ENCODE results near the gene ADARB2.

Gene ADARB2

DNA sequence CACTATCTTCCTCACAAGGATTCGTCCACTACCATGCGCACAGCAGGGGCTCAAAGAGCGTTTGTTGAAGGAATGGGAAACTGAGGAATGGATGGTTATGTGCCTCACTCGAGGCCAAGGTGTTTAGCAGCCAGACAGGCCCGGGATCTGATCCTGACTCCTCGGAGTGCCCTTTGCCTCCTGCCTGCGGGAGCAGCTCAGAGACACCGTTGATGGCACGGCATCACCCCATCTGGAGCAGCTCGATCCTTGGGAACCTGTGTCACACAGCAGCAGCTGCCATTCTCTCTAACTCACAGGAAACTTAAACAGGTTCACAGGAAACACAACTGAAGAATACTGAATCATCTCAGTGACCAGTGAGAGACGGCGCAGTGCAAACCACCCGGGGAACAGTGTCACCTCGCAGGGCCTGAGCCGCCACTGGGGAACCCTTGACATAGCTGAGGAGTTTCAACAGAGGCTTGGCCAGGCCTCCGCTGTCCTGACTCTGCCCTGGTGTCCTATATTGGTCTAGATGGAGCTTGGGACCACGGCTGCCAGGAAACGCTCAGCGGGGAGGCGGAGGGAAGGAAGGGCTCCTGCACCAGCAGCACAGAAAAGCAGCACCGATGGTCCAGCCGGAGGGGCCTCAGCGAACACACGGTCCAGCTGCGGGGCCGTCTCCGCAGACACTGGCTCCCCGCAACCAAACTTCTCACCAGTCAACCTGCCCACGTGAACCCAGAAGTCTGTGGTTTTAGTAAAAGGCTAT, 169.4 kb downstream of the ADARB2 start:
- Histone ChIP-seq H3K27me3 (ENCODE audit: insufficient read depth, low read length) (no peaks in the 10 kb centered on the region), H3K4me1 (ENCODE audit: control insufficient read depth, insufficient read depth, low read length, unreplicated experiment) (no peaks in the 10 kb centered on the region), H3K79me2 (ENCODE audit: control insufficient read depth, insufficient read depth, low read length, unreplicated experiment) (no peaks in the 10 kb centered on the region), H2AFZ (ENCODE audit: low read length, unreplicated experiment) (no peak overlapping the region), H3K4me3 (ENCODE audit: low read depth, low read length) (no peak overlapping the region), H3K27ac (ENCODE audit: low read depth, low read length) (no peak overlapping the region), H3K36me3 (ENCODE audit: insufficient read depth, low read length) (no peaks in the 10 kb centered on the region)

DNA sequence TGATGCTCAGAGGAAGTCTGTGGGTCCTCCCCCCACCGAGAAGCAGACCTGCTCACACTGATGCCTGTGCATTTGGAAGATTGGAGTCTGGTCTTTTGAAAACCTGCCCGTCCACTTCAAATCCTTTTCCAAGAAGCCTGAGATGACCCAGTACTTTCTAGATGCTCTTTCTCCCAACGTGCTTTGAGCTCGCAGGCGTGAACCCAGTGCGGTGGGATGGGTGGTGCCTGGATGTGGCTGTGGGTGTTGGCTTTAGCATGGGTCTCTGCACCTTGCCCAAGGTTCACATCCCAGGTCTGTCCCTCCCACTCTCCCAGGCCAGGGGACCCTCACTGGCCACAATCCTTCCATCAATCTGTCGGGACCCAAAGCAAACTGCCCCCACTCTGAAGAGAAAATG, 170.2 kb downstream of the ADARB2 start:
- no peaks in the 10 kb centered on the region for H3K27me3 ChIP-seq (ENCODE audit: insufficient read depth, low read length)
- no peaks in the 10 kb centered on the region for H3K36me3 ChIP-seq (ENCODE audit: insufficient read depth, low read length)
- no peak overlapping the region for H3K27ac ChIP-seq (ENCODE audit: low read depth, low read length)
- H3K79me2 ChIP-seq (ENCODE audit: control insufficient read depth, insufficient read depth, low read length, unreplicated experiment) = no peaks in the 10 kb centered on the region
- H2AFZ ChIP-seq (ENCODE audit: low read length, unreplicated experiment) = no peak overlapping the region
- no peaks in the 10 kb centered on the region for H3K4me1 ChIP-seq (ENCODE audit: control insufficient read depth, insufficient read depth, low read length, unreplicated experiment)
- H3K4me3 ChIP-seq (ENCODE audit: low read depth, low read length) = no peak overlapping the region

GRCh38 chr10:1564791-1565190, 172.5 kb downstream of the ADARB2 start:
- no peaks in the 10 kb centered on the region for H3K79me2 ChIP-seq (ENCODE audit: control insufficient read depth, insufficient read depth, low read length, unreplicated experiment)
- H3K36me3 ChIP-seq (ENCODE audit: insufficient read depth, low read length) = no peaks in the 10 kb centered on the region
- no peaks in the 10 kb centered on the region for H3K4me1 ChIP-seq (ENCODE audit: control insufficient read depth, insufficient read depth, low read length, unreplicated experiment)
- no peak overlapping the region for H2AFZ ChIP-seq (ENCODE audit: low read length, unreplicated experiment)
- no peaks in the 10 kb centered on the region for H3K27me3 ChIP-seq (ENCODE audit: insufficient read depth, low read length)
- H3K4me3 ChIP-seq (ENCODE audit: low read depth, low read length) = no peak overlapping the region
- no peak overlapping the region for H3K27ac ChIP-seq (ENCODE audit: low read depth, low read length)

GRCh38 chr10:1563028-1563427, 174.3 kb downstream of the ADARB2 start:
- no peaks in the 10 kb centered on the region for H3K27me3 ChIP-seq (ENCODE audit: insufficient read depth, low read length)
- no peak overlapping the region for H2AFZ ChIP-seq (ENCODE audit: low read length, unreplicated experiment)
- H3K36me3 ChIP-seq (ENCODE audit: insufficient read depth, low read length) = no peaks in the 10 kb centered on the region
- no peaks in the 10 kb centered on the region for H3K79me2 ChIP-seq (ENCODE audit: control insufficient read depth, insufficient read depth, low read length, unreplicated experiment)
- no peak overlapping the region for H3K4me3 ChIP-seq (ENCODE audit: low read depth, low read length)
- H3K27ac ChIP-seq (ENCODE audit: low read depth, low read length) = no peak overlapping the region
- no peaks in the 10 kb centered on the region for H3K4me1 ChIP-seq (ENCODE audit: control insufficient read depth, insufficient read depth, low read length, unreplicated experiment)

DNA sequence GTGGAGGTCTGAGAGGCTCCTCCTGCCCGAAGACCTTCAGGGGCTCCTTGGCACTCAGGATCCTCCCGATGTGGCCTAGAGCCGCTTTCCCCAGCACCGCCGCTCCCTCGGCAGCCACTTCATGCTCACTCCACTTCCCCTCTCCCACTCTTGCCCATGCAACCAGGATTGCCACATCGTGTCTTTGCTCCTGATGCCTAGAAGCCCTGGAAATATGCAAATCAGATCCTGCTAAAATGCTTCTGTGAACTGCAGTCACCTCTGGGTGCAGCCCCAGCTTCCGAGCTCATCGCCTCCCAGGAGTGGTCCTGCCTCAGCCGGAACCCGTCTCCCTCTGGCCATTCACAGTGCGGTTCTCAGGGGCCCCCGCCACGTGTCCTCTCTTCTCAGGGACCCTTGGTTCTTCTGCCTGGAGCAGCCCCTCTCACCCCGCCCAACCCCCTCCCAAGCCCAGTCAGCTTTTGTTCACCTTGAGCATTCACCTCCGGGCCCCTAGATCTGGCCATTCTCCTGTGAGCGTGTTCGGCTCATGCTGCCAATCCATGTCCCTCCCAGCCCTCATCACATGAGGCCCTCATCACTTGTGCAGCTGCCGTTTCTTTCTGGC, 175.5 kb downstream of the ADARB2 start:
- no peak overlapping the region for H3K4me3 ChIP-seq (ENCODE audit: low read depth, low read length)
- no peak overlapping the region for H3K27ac ChIP-seq (ENCODE audit: low read depth, low read length)
- no peaks in the 10 kb centered on the region for H3K27me3 ChIP-seq (ENCODE audit: insufficient read depth, low read length)
- H3K4me1 ChIP-seq (ENCODE audit: control insufficient read depth, insufficient read depth, low read length, unreplicated experiment) = no peaks in the 10 kb centered on the region
- no peak overlapping the region for H2AFZ ChIP-seq (ENCODE audit: low read length, unreplicated experiment)
- no peaks in the 10 kb centered on the region for H3K36me3 ChIP-seq (ENCODE audit: insufficient read depth, low read length)
- no peaks in the 10 kb centered on the region for H3K79me2 ChIP-seq (ENCODE audit: control insufficient read depth, insufficient read depth, low read length, unreplicated experiment)

DNA sequence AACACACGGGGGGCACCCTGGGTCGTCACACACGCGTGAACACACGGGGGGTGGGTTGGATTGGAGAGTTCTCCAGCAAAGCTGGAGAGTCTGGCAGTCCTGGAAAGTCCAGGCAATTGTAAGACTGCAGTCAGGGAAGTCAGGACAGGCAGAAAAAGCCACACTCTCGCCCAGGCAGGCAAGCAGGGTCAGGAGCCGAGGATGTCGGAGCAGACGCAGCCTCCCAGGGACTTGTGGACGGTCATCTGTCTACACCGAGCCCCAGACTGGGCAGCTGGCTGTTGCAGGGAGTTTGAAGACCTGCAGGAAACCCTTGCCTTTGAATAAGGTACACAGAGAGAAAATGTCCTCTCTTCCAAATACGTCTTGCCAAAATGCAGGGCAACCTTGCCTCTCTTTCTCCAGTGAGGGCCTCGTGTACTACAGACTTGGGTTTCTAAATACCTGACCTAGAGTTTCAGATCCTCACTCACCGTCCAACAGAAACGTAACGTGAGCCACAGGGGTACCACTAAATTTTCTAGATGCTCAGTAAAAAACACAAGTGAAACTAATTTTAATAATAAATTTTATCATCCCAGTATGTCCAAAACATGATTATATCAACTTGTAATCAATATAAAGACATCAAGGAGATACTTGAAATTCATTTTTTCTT, 176.7 kb downstream of the ADARB2 start:
- Histone ChIP-seq H3K36me3 (ENCODE audit: insufficient read depth, low read length) (no peaks in the 10 kb centered on the region), H3K4me1 (ENCODE audit: control insufficient read depth, insufficient read depth, low read length, unreplicated experiment) (no peaks in the 10 kb centered on the region), H2AFZ (ENCODE audit: low read length, unreplicated experiment) (no peak overlapping the region), H3K27me3 (ENCODE audit: insufficient read depth, low read length) (no peaks in the 10 kb centered on the region), H3K4me3 (ENCODE audit: low read depth, low read length) (no peak overlapping the region), H3K79me2 (ENCODE audit: control insufficient read depth, insufficient read depth, low read length, unreplicated experiment) (no peaks in the 10 kb centered on the region), H3K27ac (ENCODE audit: low read depth, low read length) (no peak overlapping the region)

DNA sequence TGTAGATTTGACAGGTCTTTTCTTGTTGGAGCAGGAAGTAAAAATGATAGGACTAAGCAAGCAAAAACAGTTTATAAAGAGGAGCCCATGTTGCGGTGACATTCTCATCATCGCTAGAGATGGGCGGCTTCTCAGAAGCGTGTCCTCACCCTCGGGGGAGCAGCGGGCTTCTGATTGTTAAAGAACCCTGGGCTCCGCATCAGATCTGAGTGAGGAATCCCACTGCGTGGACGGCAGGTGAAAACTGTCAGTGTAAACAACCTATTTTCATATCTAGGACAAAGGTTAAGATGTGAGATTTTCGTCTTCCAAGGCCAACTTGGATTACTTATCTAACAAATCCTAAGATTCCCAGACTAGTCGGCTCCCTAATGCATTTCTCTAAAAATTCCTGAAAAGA, 177.6 kb downstream of the ADARB2 start:
- Histone ChIP-seq H2AFZ (ENCODE audit: low read length, unreplicated experiment) (no peak overlapping the region), H3K79me2 (ENCODE audit: control insufficient read depth, insufficient read depth, low read length, unreplicated experiment) (no peaks in the 10 kb centered on the region)

GRCh38 chr10:1559311-1559710, 178.0 kb downstream of the ADARB2 start:
- Histone ChIP-seq H3K4me1 (ENCODE audit: control insufficient read depth, insufficient read depth, low read length, unreplicated experiment) (no peaks in the 10 kb centered on the region), H3K27me3 (ENCODE audit: insufficient read depth, low read length) (no peaks in the 10 kb centered on the region), H3K27ac (ENCODE audit: low read depth, low read length) (no peak overlapping the region), H2AFZ (ENCODE audit: low read length, unreplicated experiment) (no peak overlapping the region), H3K4me3 (ENCODE audit: low read depth, low read length) (no peak overlapping the region), H3K79me2 (ENCODE audit: control insufficient read depth, insufficient read depth, low read length, unreplicated experiment) (no peaks in the 10 kb centered on the region), H3K36me3 (ENCODE audit: insufficient read depth, low read length) (no peaks in the 10 kb centered on the region)

More for the DNA sequence above, 177.6 kb downstream of the ADARB2 start:
- no peaks in the 10 kb centered on the region for H3K4me1 ChIP-seq (ENCODE audit: control insufficient read depth, insufficient read depth, low read length, unreplicated experiment)
- H3K4me3 ChIP-seq (ENCODE audit: low read depth, low read length) = no peak overlapping the region
- no peaks in the 10 kb centered on the region for H3K36me3 ChIP-seq (ENCODE audit: insufficient read depth, low read length)
- no peaks in the 10 kb centered on the region for H3K27me3 ChIP-seq (ENCODE audit: insufficient read depth, low read length)
- H3K27ac ChIP-seq (ENCODE audit: low read depth, low read length) = no peak overlapping the region

DNA sequence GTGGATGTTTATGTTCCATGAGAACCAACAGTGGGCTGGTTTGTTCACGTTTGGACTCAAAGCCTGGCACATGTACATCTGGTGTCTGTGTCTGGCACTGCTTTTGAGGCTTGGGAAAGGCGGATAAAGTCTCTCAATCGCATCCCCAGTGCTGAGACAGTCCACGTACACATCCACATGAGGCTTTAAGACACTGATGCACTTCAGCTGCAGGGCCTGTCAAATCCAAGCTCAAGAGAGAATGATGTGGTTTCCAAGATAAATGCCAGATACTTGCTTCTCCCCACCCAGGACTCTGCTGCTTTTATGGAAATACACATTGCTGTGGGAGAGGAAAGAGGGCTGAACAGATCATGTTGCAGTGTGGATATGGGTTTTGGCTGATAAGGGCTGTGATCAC, 178.4 kb downstream of the ADARB2 start:
- no peak overlapping the region for H3K4me3 ChIP-seq (ENCODE audit: low read depth, low read length)
- no peaks in the 10 kb centered on the region for H3K36me3 ChIP-seq (ENCODE audit: insufficient read depth, low read length)
- no peak overlapping the region for H3K27ac ChIP-seq (ENCODE audit: low read depth, low read length)
- no peaks in the 10 kb centered on the region for H3K27me3 ChIP-seq (ENCODE audit: insufficient read depth, low read length)
- H3K4me1 ChIP-seq (ENCODE audit: control insufficient read depth, insufficient read depth, low read length, unreplicated experiment) = no peaks in the 10 kb centered on the region
- H3K79me2 ChIP-seq (ENCODE audit: control insufficient read depth, insufficient read depth, low read length, unreplicated experiment) = no peaks in the 10 kb centered on the region
- no peak overlapping the region for H2AFZ ChIP-seq (ENCODE audit: low read length, unreplicated experiment)

- no peaks in the 10 kb centered on the region for H3K27me3 ChIP-seq (ENCODE audit: insufficient read depth, low read length)
- H3K4me1 ChIP-seq (ENCODE audit: control insufficient read depth, insufficient read depth, low read length, unreplicated experiment) = no peaks in the 10 kb centered on the region
- no peaks in the 10 kb centered on the region for H3K36me3 ChIP-seq (ENCODE audit: insufficient read depth, low read length)
- no peak overlapping the region for H3K4me3 ChIP-seq (ENCODE audit: low read depth, low read length)
- H3K79me2 ChIP-seq (ENCODE audit: control insufficient read depth, insufficient read depth, low read length, unreplicated experiment) = no peaks in the 10 kb centered on the region
- no peak overlapping the region for H2AFZ ChIP-seq (ENCODE audit: low read length, unreplicated experiment)
- H3K27ac ChIP-seq (ENCODE audit: low read depth, low read length) = no peak overlapping the region
Measured at GRCh38 chr10:1557081-1557480, 180.2 kb downstream of the ADARB2 start.

- Histone ChIP-seq H3K27me3 (ENCODE audit: insufficient read depth, low read length) (no peaks in the 10 kb centered on the region), H3K36me3 (ENCODE audit: insufficient read depth, low read length) (no peaks in the 10 kb centered on the region), H3K4me1 (ENCODE audit: control insufficient read depth, insufficient read depth, low read length, unreplicated experiment) (no peaks in the 10 kb centered on the region), H3K27ac (ENCODE audit: low read depth, low read length) (no peak overlapping the region), H3K79me2 (ENCODE audit: control insufficient read depth, insufficient read depth, low read length, unreplicated experiment) (no peaks in the 10 kb centered on the region), H3K4me3 (ENCODE audit: low read depth, low read length) (no peak overlapping the region), H2AFZ (ENCODE audit: low read length, unreplicated experiment) (no peak overlapping the region)
Measured at GRCh38 chr10:1556496-1556895, 180.8 kb downstream of the ADARB2 start.
